Vagina (tissue), 2 donors: ENCODE measurements around the gene TAOK2. TPM values are rescaled to one million over a fixed set of nuclear protein-coding genes. Genes with fewer than 3 reads are reported as not detected.

Source experiments
- DNase-seq, 2 donors: peaks; one replicate each; pipeline ENCODE4 v3.0.0-alpha.2; 2017; ENCODE audit errors: extremely low spot score in 2 of 2
- H3K27ac ChIP-seq: fragments of 200-600 bp; sonication (generic); one replicate; pipeline ENCODE4 v1.5.1; 2019
- H3K27me3 ChIP-seq: fragments of 200-600 bp; sonication (generic); one replicate; pipeline ENCODE4 v1.5.1; 2019
- H3K36me3 ChIP-seq, 2 donors: fragments of 200-600 bp; sonication (generic); one replicate each; pipeline ENCODE4 v1.5.1; 2017 to 2019
- H3K4me1 ChIP-seq: fragments of 200-600 bp; sonication (generic); one replicate; pipeline ENCODE4 v1.5.1; 2019
- H3K4me3 ChIP-seq, 2 donors: fragments of 200-600 bp; sonication (generic); 1 replicate in 1 of 2; 2 replicates in 1 of 2; pipeline ENCODE4 v1.5.1; 2016 to 2019
- H3K9me3 ChIP-seq: fragments of 200-600 bp; sonication (generic); one replicate; pipeline ENCODE4 v1.5.1; 2019
- CTCF ChIP-seq, 3 experiments: fragments of 450-650 bp in 2 of 3; fragments of 200-600 bp in 1 of 3; sonication (generic) in 1 of 3; IDR thresholded peaks; one replicate each; pipeline ENCODE4 v1.5.1; 2017 to 2019; ENCODE audit warnings: antibody characterized with exemption in 3 of 3, mild to moderate bottlenecking in 2 of 3, moderate library complexity in 2 of 3
- POLR2A ChIP-seq, 2 donors: fragments of 450-650 bp; IDR thresholded peaks; one replicate each; pipeline ENCODE4 v1.6.1; 2017; ENCODE audit warnings: antibody characterized with exemption in 2 of 2, mild to moderate bottlenecking in 2 of 2, moderate library complexity in 2 of 2
- POLR2AphosphoS5 ChIP-seq, 2 donors: sonication (generic); formaldehyde crosslinking; IDR thresholded peaks; one replicate each; pipeline ENCODE4 v1.9.0; 2017; ENCODE audit warnings: antibody characterized with exemption in 2 of 2, mild to moderate bottlenecking in 2 of 2, low read depth in 1 of 2; ENCODE audit not compliant: insufficient read depth in 1 of 2
- intact Hi-C: fragments of 100-400 bp; cut with DNase I; formaldehyde crosslinking; loops from one replicate; pipeline ENCODE4 v1.15.1; 2023
- total RNA-seq: library from RNA; depleted of rRNA; stranded (reverse); fragments of >200 nt; gene quantifications from one replicate; pipeline ENCODE4 v1.2.3, GENCODE V29; 2016

Gene TAOK2
- total RNA-seq, 1 donor from 2014 or later = 33.1 TPM

- TF ChIP-seq POLR2A (IDR thresholded peaks at IDR 0.05) = no peak
- no peak for TF ChIP-seq POLR2AphosphoS5 (IDR thresholded peaks at IDR 0.05; ENCODE audit: insufficient read depth in 1 of 2, low read depth in 1 of 2)
- no peak for TF ChIP-seq CTCF (IDR thresholded peaks at IDR 0.05)
- no peaks in the 10 kb centered on the region for H3K4me1 ChIP-seq
- peaks cover 0 to 88% of the 10 kb centered on the region in 2 donors for H3K36me3 ChIP-seq
- intact Hi-C loops = no loop called here
- H3K9me3 ChIP-seq = no peaks in the 10 kb centered on the region
- DNase-seq = no peak
- H3K27ac ChIP-seq = no peak overlapping the region
- H3K4me3 ChIP-seq = no peak overlapping the region
- no peaks in the 10 kb centered on the region for H3K27me3 ChIP-seq
Observed at GRCh38 chr16:29984764-29985147, 11.1 kb downstream of the TAOK2 start.

GRCh38 chr16:29985271-29985811, 11.7 kb downstream of the TAOK2 start:
- Histone ChIP-seq H3K9me3 (no peaks in the 10 kb centered on the region), H3K4me3 (no peak overlapping the region), H3K36me3 (peaks cover 0 to 83% of the 10 kb centered on the region in 2 donors), H3K4me1 (no peaks in the 10 kb centered on the region), H3K27ac (no peak overlapping the region), H3K27me3 (no peaks in the 10 kb centered on the region)
- TF ChIP-seq CTCF (IDR thresholded peaks at IDR 0.05) (no peak), POLR2AphosphoS5 (IDR thresholded peaks at IDR 0.05; ENCODE audit: insufficient read depth in 1 of 2, low read depth in 1 of 2) (no peak), POLR2A (IDR thresholded peaks at IDR 0.05) (no peak)
- no peak for DNase-seq
- intact Hi-C loops = no loop called here

- intact Hi-C loops = no loop called here
- Histone ChIP-seq H3K4me3 (no peak overlapping the region), H3K9me3 (no peaks in the 10 kb centered on the region), H3K36me3 (peaks cover 0 to 83% of the 10 kb centered on the region in 2 donors), H3K4me1 (no peaks in the 10 kb centered on the region), H3K27ac (no peak overlapping the region), H3K27me3 (no peaks in the 10 kb centered on the region)
- no peak for TF ChIP-seq POLR2AphosphoS5 (IDR thresholded peaks at IDR 0.05; ENCODE audit: insufficient read depth in 1 of 2, low read depth in 1 of 2)
- TF ChIP-seq CTCF (IDR thresholded peaks at IDR 0.05) = no peak
- TF ChIP-seq POLR2A (IDR thresholded peaks at IDR 0.05) = no peak
- DNase-seq = no peak
Observed at GRCh38 chr16:29986231-29986630, 12.6 kb downstream of the TAOK2 start.

GRCh38 chr16:29986931-29987330, 13.3 kb downstream of the TAOK2 start:
- no peak for TF ChIP-seq POLR2A (IDR thresholded peaks at IDR 0.05)
- no peak for TF ChIP-seq POLR2AphosphoS5 (IDR thresholded peaks at IDR 0.05; ENCODE audit: insufficient read depth in 1 of 2, low read depth in 1 of 2)
- TF ChIP-seq CTCF (IDR thresholded peaks at IDR 0.05) = no peak
- Histone ChIP-seq H3K27ac (no peak overlapping the region), H3K9me3 (no peaks in the 10 kb centered on the region), H3K4me1 (no peaks in the 10 kb centered on the region), H3K36me3 (peaks cover 0 to 81% of the 10 kb centered on the region in 2 donors), H3K4me3 (no peak overlapping the region), H3K27me3 (no peaks in the 10 kb centered on the region)
- intact Hi-C loops = no loop called here
- DNase-seq = no peak

GRCh38 chr16:29987371-29988085, 13.9 kb downstream of the TAOK2 start:
- H3K9me3 ChIP-seq = no peaks in the 10 kb centered on the region
- intact Hi-C loops = no loop called here
- DNase-seq = no peak
- H3K36me3 ChIP-seq = peaks cover 0 to 75% of the 10 kb centered on the region in 2 donors
- no peak overlapping the region for H3K4me3 ChIP-seq
- no peak overlapping the region for H3K27ac ChIP-seq
- TF ChIP-seq POLR2A (IDR thresholded peaks at IDR 0.05) (no peak), POLR2AphosphoS5 (IDR thresholded peaks at IDR 0.05; ENCODE audit: insufficient read depth in 1 of 2, low read depth in 1 of 2) (no peak), CTCF (IDR thresholded peaks at IDR 0.05) (no peak)
- no peaks in the 10 kb centered on the region for H3K4me1 ChIP-seq
- no peaks in the 10 kb centered on the region for H3K27me3 ChIP-seq
